Breast epithelium (tissue), 3 donors: Measurements from ENCODE around the gene GPR107.

ENCODE experiments used
- POLR2A ChIP-seq: fragments of 450-650 bp; IDR thresholded peaks from one replicate; pipeline ENCODE4 v1.6.1; 2016; ENCODE audit warnings: antibody characterized with exemption, mild to moderate bottlenecking, moderate library complexity
- TF ChIP-seq, protein P1 (sequence below), 3 donors: fragments of 450-650 bp; IDR thresholded peaks; one replicate each; pipeline ENCODE4 v1.5.1; 2016 to 2017; ENCODE audit warnings: antibody characterized with exemption in 3 of 3, mild to moderate bottlenecking in 3 of 3, moderate library complexity in 3 of 3

DNA sequence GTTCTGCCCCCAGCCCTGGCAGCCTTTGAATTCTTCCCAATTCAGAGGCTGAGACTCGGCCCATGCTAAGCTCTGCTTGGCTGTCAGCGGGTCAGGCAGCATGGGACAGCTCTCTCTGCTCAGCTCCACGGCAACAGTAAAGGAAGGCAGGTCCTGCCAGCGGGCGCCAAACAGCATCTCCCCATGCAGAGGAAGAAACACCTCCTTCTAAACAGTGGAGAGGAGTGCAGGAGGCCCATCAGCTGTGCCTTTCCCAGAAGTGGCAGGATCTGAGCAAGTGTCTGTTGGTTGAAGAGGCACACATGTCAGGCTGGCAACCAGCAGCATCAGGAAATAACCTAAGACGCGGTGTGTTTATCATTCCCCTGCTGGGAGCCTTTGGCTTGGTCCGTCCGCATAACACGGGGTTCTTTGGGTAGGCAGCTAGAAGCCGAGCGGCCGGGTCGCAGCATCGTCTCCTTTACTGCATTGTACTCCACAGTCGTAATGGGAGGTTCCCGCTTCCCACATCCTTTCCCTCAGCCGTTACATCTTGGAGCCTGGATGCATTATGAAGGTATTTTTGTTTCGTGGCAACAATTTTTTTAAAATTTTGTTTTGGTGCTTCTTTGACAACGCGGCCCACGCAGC is 75.8 kb downstream of the GPR107 start:
- TF ChIP-seq, protein P1, sequence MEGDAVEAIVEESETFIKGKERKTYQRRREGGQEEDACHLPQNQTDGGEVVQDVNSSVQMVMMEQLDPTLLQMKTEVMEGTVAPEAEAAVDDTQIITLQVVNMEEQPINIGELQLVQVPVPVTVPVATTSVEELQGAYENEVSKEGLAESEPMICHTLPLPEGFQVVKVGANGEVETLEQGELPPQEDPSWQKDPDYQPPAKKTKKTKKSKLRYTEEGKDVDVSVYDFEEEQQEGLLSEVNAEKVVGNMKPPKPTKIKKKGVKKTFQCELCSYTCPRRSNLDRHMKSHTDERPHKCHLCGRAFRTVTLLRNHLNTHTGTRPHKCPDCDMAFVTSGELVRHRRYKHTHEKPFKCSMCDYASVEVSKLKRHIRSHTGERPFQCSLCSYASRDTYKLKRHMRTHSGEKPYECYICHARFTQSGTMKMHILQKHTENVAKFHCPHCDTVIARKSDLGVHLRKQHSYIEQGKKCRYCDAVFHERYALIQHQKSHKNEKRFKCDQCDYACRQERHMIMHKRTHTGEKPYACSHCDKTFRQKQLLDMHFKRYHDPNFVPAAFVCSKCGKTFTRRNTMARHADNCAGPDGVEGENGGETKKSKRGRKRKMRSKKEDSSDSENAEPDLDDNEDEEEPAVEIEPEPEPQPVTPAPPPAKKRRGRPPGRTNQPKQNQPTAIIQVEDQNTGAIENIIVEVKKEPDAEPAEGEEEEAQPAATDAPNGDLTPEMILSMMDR (IDR thresholded peaks at IDR 0.05) = no peak
- no peak for TF ChIP-seq POLR2A
